GM12878 (cell line): ENCODE results near the gene STX8. TPM values are rescaled to one million over a fixed set of nuclear protein-coding genes. Genes with fewer than 3 reads are reported as not detected.

Experiments used
- ATAC-seq: fragments of 200-7000 bp; cut with Tn5 transposase; 3 replicates; pipeline ENCODE4 v1.9.1; 2020; ENCODE audit warnings: mild to moderate bottlenecking, moderate library complexity
- BruUV-seq: library from RNA; stranded (reverse); fragments of 400-500 nt; replicated peaks from 2 replicates; lab custom pipeline; 2021; lab: Mats Ljungman, UMichigan
- CTCF ChIA-PET: fragments of 300-600 bp; sonication (Branson Sonifier 250); formaldehyde crosslinking; extraction: SDS; loops from one replicate; lab custom pipeline; 2021; ENCODE audit warnings: inconsistent platforms; lab: Yijun Ruan, JAX
- POLR2A ChIA-PET: fragments of 350-600 bp; formaldehyde crosslinking; extraction: SDS; loops from one replicate; lab custom pipeline; 2021; ENCODE audit warnings: inconsistent platforms; lab: Charles Lee
- RAD21 ChIA-PET: fragments of 300-600 bp; sonication (Branson Sonifier 250); formaldehyde crosslinking; loops from one replicate; lab custom pipeline; 2023; ENCODE audit warnings: antibody characterized with exemption; ENCODE audit not compliant: unreplicated experiment; lab: Charles Lee
- SMC1A ChIA-PET: fragments of 300-600 bp; sonication (Branson Sonifier 250); formaldehyde crosslinking; loops from one replicate; lab custom pipeline; 2023; ENCODE audit not compliant: unreplicated experiment, uncharacterized antibody; lab: Charles Lee
- DNase-seq: peaks from one replicate; pipeline ENCODE4 v3.0.0-alpha.2; 2011; ENCODE audit warnings: low read depth, low spot score
- FAIRE-seq: peaks from 3 replicates; lab custom pipeline; 2011; peaks lifted over from hg19 to GRCh38; lab: Jason Lieb, UNC
- H2AFZ ChIP-seq: 2 replicates; pipeline ENCODE4 v1.6.0; 2011; ENCODE audit warnings: low read depth, low read length, control low read depth; ENCODE audit not compliant: control insufficient read depth
- H3K27ac ChIP-seq: 2 replicates; pipeline ENCODE4 v1.5.1; 2011; ENCODE audit warnings: control low read depth; ENCODE audit not compliant: control insufficient read depth, insufficient read depth
- H3K27me3 ChIP-seq, 2 experiments: replicated peaks in 1 of 2; 2 replicates each; pipeline versions ENCODE4 v1.6.0 to v1.6.1; 2011; ENCODE audit warnings: low read length in 1 of 2; ENCODE audit not compliant: control insufficient read depth in 2 of 2, insufficient read depth in 2 of 2
- H3K36me3 ChIP-seq, 2 experiments: 2 replicates each; pipeline ENCODE4 v1.5.1; 2011; ENCODE audit warnings: low read length in 1 of 2; ENCODE audit not compliant: control insufficient read depth in 2 of 2, insufficient read depth in 2 of 2
- H3K4me1 ChIP-seq: 2 replicates; pipeline ENCODE4 v1.6.1; 2011; ENCODE audit warnings: mild to moderate bottlenecking, low read length, moderate library complexity, mixed read lengths; ENCODE audit not compliant: control insufficient read depth, insufficient read depth
- H3K4me2 ChIP-seq: 2 replicates; pipeline ENCODE4 v1.6.0; 2011; ENCODE audit warnings: control low read depth; ENCODE audit not compliant: control insufficient read depth, insufficient read depth
- H3K4me3 ChIP-seq: fragments of 200-600 bp; sonication (generic); 2 replicates; pipeline ENCODE4 v1.5.1; 2016
- H3K79me2 ChIP-seq: 2 replicates; pipeline ENCODE4 v1.6.0; 2011; ENCODE audit warnings: low read length; ENCODE audit not compliant: control insufficient read depth, insufficient read depth
- H3K9ac ChIP-seq: 2 replicates; pipeline ENCODE4 v1.8.0; 2011; ENCODE audit warnings: low read length, control low read depth, mixed read lengths; ENCODE audit not compliant: control insufficient read depth, insufficient read depth
- H3K9me3 ChIP-seq: replicated peaks from 3 replicates; pipeline ENCODE4 v1.5.1; 2011; ENCODE audit warnings: mild to moderate bottlenecking, low read length; ENCODE audit not compliant: control insufficient read depth, insufficient read depth
- H4K20me1 ChIP-seq: 2 replicates; pipeline ENCODE4 v1.6.0; 2011; ENCODE audit not compliant: control insufficient read depth, insufficient read depth
- CREB1 ChIP-seq: IDR thresholded peaks from 2 replicates; pipeline ENCODE4 v1.6.1; 2012; ENCODE audit warnings: low read depth, mild to moderate bottlenecking, inconsistent platforms
- E2F8 ChIP-seq: fragments of 450-650 bp; IDR thresholded peaks from 2 replicates; pipeline ENCODE4 v1.6.1; 2018; ENCODE audit warnings: mild to moderate bottlenecking, low read depth, moderate library complexity; ENCODE audit not compliant: partially characterized antibody
- HCFC1 ChIP-seq: fragments of 150-350 bp; IDR thresholded peaks from 2 replicates; pipeline ENCODE4 v1.6.1; 2014; ENCODE audit warnings: low read length
- KAT2A ChIP-seq: conservative IDR thresholded peaks from 2 replicates; pipeline ENCODE4 v1.6.1; 2011; ENCODE audit warnings: low read depth, low read length; ENCODE audit not compliant: control insufficient read depth
- PAX8 ChIP-seq: fragments of 450-650 bp; IDR thresholded peaks from 2 replicates; pipeline ENCODE4 v1.6.1; 2017; ENCODE audit warnings: mild to moderate bottlenecking, moderate library complexity
- RUNX3 ChIP-seq: IDR thresholded peaks from 2 replicates; pipeline ENCODE4 v1.6.1; 2012; ENCODE audit warnings: low read length, inconsistent platforms
- SMAD5 ChIP-seq: IDR thresholded peaks from 2 replicates; pipeline ENCODE4 v1.6.1; 2016; ENCODE audit warnings: antibody characterized with exemption, low read depth
- SMC3 ChIP-seq: IDR thresholded peaks from 2 replicates; pipeline ENCODE4 v1.6.1; 2011; ENCODE audit warnings: low read length, improper control_type of control experiment, borderline replicate concordance
- SREBF2 ChIP-seq: IDR thresholded peaks from 2 replicates; pipeline ENCODE4 v1.6.1; 2012; ENCODE audit warnings: mild to moderate bottlenecking, low read length
- SRF ChIP-seq, 2 experiments: IDR thresholded peaks; 2 replicates each; pipeline ENCODE4 v1.6.1; 2011; ENCODE audit warnings: low read depth in 2 of 2, low read length in 2 of 2, mild to moderate bottlenecking in 1 of 2, moderate library complexity in 1 of 2
- TAF1 ChIP-seq: IDR thresholded peaks from 2 replicates; pipeline ENCODE4 v1.6.1; 2011; ENCODE audit warnings: mild to moderate bottlenecking, low read depth, low read length, borderline replicate concordance
- ZBTB33 ChIP-seq: fragments of 450-650 bp; IDR thresholded peaks from 2 replicates; pipeline ENCODE4 v1.6.1; 2017; ENCODE audit warnings: mild to moderate bottlenecking
- ZNF592 ChIP-seq: fragments of 450-650 bp; IDR thresholded peaks from 2 replicates; pipeline ENCODE4 v1.6.1; 2017; ENCODE audit warnings: mild to moderate bottlenecking, moderate library complexity
- WGBS: methylation state at CpG from one replicate; pipeline ENCODE4 v1.1.6; 2016; ENCODE audit warnings: low lambda C conversion rate; ENCODE audit not compliant: insufficient replicate concordance, insufficient coverage; ENCODE audit errors: missing lambda C conversion rate; 5-methylcytosine and 5-hydroxymethylcytosine counted together
- in situ Hi-C: fragments of 300-500 bp; cut with MboI; formaldehyde crosslinking; loops from 9 replicates; pipeline ENCODE4 v1.14.3; 2018; ENCODE audit warnings: mixed read lengths
- intact Hi-C: fragments of 100-400 bp; cut with micrococcal nuclease; formaldehyde crosslinking; loops from one replicate; pipeline ENCODE4 v1.14.2; 2022; ENCODE audit not compliant: unreplicated experiment
- polyA plus RNA-seq, 11 experiments: library from polyadenylated mRNA; depleted of rRNA in 4 of 11; unstranded in 6 of 11; stranded (reverse) in 5 of 11; fragments of >200 nt; fragmentation: Nextera tagmentation in 4 of 11; fragmentation: Illumina TruSeq in 1 of 11; extraction: Ambion mirVana in 4 of 11; extraction: Trizol in 1 of 11; gene quantifications; 1 replicate in 1 of 11; 2 replicates in 10 of 11; pipeline versions ENCODE4 v1.2.1 to v1.2.3, GENCODE V29; 2011 to 2016; ENCODE audit warnings: inconsistent platforms in 2 of 11, missing spikeins in 2 of 11, low read depth in 1 of 11
- total RNA-seq, 4 experiments: library from RNA; depleted of rRNA in 3 of 4; stranded (reverse); fragments of >200 nt in 3 of 4; fragmentation: Illumina TruSeq in 1 of 4; extraction: Trizol in 1 of 4; gene quantifications; 2 replicates each; pipeline versions ENCODE4 v1.2.1 to v1.2.3, GENCODE V29; 2013 to 2021

Gene STX8
- total and polyA plus RNA-seq, 10 of the 15 experiments (the other 5 are each of a cell fraction or from before 2014, with no cell fraction given), result 47.9 to 151 (median 72.9) TPM

GRCh38 chr17:9218911-9219310 lies 356.7 kb downstream of the STX8 start:
- CTCF ChIA-PET, result interaction anchor here (0.7 kb wide), 1 partner anchor 9 kb away, joined by 3 read pairs; no protein-coding TSS in a partner anchor
- TF ChIP-seq E2F8, result no peak
- no peak for TF ChIP-seq RUNX3
- no peak for TF ChIP-seq HCFC1
- TF ChIP-seq SREBF2, result no peak
- TF ChIP-seq PAX8, result no peak
- no peak for TF ChIP-seq SMC3
- no peak for TF ChIP-seq KAT2A
- TF ChIP-seq SMAD5, result no peak
- no peak for TF ChIP-seq TAF1
- no peak for TF ChIP-seq ZNF592
- TF ChIP-seq CREB1, result no peak
- no peak for TF ChIP-seq ZBTB33
- TF ChIP-seq SRF (IDR thresholded peaks at IDR 0.05; ENCODE audit: low read depth in 2 of 2, low read length in 2 of 2), result no peak

More at GRCh38 chr17:9218911-9219310, 356.7 kb downstream of the STX8 start:
- Histone ChIP-seq H3K9me3 (peaks cover 6% of the 10 kb centered on the region), H3K27me3 (no peaks in the 10 kb centered on the region; a peak in 1 of 4 replicates), H3K4me3 (no peak overlapping the region), H3K4me1 (no peaks in the 10 kb centered on the region), H3K4me2 (no peak overlapping the region), H3K9ac (no peak overlapping the region), H3K36me3 (no peaks in the 10 kb centered on the region), H4K20me1 (no peaks in the 10 kb centered on the region), H3K79me2 (no peaks in the 10 kb centered on the region), H2AFZ (no peak overlapping the region), H3K27ac (no peak overlapping the region)
- FAIRE-seq, result no peak
- RAD21 ChIA-PET, result interaction anchor here (1.3 kb wide), 1 partner anchor 12 kb away, joined by 5 read pairs; no protein-coding TSS in a partner anchor
- SMC1A ChIA-PET, result interaction anchor here (0.7 kb wide), 1 partner anchor 19 kb away, joined by 3 read pairs; no protein-coding TSS in a partner anchor
- in situ Hi-C loops (no loop called here), intact Hi-C loops (no loop called here)
- POLR2A ChIA-PET, result no interaction called here
- WGBS, result 63% methylated on average over 8 of the region's 15 CpGs
- BruUV-seq, result no TSS peak
- ATAC-seq, result no peak
- DNase-seq, result no peak
